OCI-LY7 (cell line): ENCODE measurements around the gene GPR52.

Experiments
- EZH2phosphoT487 ChIP-seq: fragments of 200-600 bp; sonication (generic); IDR thresholded peaks from 2 replicates; pipeline ENCODE4 v1.6.1; 2018; ENCODE audit warnings: low read depth, borderline replicate concordance, mild to moderate bottlenecking, mixed run types, antibody characterized with exemption, low read length, moderate library complexity, mixed read lengths
- TF ChIP-seq, protein P1 (sequence below): fragments of 200-600 bp; sonication (generic); conservative IDR thresholded peaks from 2 replicates; pipeline ENCODE4 v1.5.1; 2014; ENCODE audit warnings: mild to moderate bottlenecking, antibody characterized with exemption, low read length, moderate library complexity, mixed read lengths

DNA sequence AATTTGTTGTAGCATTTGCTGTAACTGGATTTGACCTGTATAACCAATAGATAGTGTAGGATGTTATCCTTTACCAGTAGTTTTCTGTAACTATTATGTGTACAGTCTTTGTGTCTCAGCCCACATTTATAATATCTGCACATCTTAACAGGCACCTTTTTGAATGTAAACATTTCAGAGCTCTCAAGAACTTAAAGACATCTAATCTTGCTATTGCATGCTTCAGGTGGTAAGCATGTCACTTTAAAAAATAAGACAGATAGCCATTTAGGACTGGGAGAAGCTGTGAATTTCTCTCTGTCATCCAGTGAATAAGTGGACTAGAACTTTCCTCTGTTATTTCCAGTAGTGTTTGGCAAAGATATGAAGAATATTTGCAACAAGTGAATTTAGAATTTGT lies 22.6 kb upstream of the GPR52 start:
- TF ChIP-seq, protein P1, sequence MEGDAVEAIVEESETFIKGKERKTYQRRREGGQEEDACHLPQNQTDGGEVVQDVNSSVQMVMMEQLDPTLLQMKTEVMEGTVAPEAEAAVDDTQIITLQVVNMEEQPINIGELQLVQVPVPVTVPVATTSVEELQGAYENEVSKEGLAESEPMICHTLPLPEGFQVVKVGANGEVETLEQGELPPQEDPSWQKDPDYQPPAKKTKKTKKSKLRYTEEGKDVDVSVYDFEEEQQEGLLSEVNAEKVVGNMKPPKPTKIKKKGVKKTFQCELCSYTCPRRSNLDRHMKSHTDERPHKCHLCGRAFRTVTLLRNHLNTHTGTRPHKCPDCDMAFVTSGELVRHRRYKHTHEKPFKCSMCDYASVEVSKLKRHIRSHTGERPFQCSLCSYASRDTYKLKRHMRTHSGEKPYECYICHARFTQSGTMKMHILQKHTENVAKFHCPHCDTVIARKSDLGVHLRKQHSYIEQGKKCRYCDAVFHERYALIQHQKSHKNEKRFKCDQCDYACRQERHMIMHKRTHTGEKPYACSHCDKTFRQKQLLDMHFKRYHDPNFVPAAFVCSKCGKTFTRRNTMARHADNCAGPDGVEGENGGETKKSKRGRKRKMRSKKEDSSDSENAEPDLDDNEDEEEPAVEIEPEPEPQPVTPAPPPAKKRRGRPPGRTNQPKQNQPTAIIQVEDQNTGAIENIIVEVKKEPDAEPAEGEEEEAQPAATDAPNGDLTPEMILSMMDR, result no peak
- TF ChIP-seq EZH2phosphoT487, result no peak
